ENCODE results near the gene DNAH1.

DNAH1 gene

GRCh38 chr3:52447512-52448355 lies 131.6 kb downstream of the DNAH1 start:
- DNase-seq: no peak

Data from inflammatory macrophage (primary cell).